Measurements from ENCODE around the gene PATJ. TPM values are rescaled to one million over a fixed set of nuclear protein-coding genes. Genes with fewer than 3 reads are reported as not detected.

The PATJ gene
- polyA plus RNA-seq, 1 donor from 2014 or later, result 7.8 TPM

DNA sequence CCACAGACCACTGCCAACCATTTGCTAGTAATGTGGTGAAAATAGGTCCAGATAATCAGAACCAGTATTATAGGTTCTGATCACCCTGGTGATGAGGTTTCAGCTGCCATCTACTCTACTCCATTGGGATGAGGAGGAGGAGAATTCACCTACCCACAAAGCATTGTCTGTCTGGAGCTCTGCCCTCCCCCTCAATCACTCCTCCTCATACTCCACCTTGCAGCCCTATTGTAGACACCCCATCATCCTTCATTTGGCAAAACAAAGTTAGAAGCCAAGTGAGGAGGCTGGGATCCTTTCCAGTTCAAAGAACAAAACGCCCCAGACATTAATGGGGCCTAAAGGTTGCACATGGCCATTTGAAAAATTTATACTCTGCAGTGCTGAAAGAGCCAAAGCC, 295.0 kb downstream of the PATJ start:
- Histone ChIP-seq H3K9ac (ENCODE audit: low read length) (no peak overlapping the region), H3K27ac (ENCODE audit: low read length) (no peak overlapping the region), H3K27me3 (ENCODE audit: insufficient read depth, low read depth, low read length) (no peaks in the 10 kb centered on the region), H2AFZ (ENCODE audit: low read depth, low read length) (no peak overlapping the region), H3K36me3 (ENCODE audit: insufficient read depth, low read length) (no peaks in the 10 kb centered on the region), H3K9me2 (ENCODE audit: insufficient read depth, low read length) (no peaks in the 10 kb centered on the region), H3K79me2 (replicated peaks; ENCODE audit: insufficient read depth, low read length) (no peaks in the 10 kb centered on the region), H3K4me3 (ENCODE audit: low read length) (no peak overlapping the region), H3F3A (ENCODE audit: insufficient read depth, low read length, poor library complexity, severe bottlenecking) (no peaks in the 10 kb centered on the region), H3K4me2 (ENCODE audit: low read length) (no peak overlapping the region), H3K9me3 (ENCODE audit: low read length) (no peaks in the 10 kb centered on the region), H4K20me1 (ENCODE audit: insufficient read depth) (no peaks in the 10 kb centered on the region)
- TF ChIP-seq, protein P1, sequence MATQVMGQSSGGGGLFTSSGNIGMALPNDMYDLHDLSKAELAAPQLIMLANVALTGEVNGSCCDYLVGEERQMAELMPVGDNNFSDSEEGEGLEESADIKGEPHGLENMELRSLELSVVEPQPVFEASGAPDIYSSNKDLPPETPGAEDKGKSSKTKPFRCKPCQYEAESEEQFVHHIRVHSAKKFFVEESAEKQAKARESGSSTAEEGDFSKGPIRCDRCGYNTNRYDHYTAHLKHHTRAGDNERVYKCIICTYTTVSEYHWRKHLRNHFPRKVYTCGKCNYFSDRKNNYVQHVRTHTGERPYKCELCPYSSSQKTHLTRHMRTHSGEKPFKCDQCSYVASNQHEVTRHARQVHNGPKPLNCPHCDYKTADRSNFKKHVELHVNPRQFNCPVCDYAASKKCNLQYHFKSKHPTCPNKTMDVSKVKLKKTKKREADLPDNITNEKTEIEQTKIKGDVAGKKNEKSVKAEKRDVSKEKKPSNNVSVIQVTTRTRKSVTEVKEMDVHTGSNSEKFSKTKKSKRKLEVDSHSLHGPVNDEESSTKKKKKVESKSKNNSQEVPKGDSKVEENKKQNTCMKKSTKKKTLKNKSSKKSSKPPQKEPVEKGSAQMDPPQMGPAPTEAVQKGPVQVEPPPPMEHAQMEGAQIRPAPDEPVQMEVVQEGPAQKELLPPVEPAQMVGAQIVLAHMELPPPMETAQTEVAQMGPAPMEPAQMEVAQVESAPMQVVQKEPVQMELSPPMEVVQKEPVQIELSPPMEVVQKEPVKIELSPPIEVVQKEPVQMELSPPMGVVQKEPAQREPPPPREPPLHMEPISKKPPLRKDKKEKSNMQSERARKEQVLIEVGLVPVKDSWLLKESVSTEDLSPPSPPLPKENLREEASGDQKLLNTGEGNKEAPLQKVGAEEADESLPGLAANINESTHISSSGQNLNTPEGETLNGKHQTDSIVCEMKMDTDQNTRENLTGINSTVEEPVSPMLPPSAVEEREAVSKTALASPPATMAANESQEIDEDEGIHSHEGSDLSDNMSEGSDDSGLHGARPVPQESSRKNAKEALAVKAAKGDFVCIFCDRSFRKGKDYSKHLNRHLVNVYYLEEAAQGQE (IDR thresholded peaks at IDR 0.05; ENCODE audit: borderline replicate concordance), result no peak
- TF ChIP-seq EP300 (conservative IDR thresholded peaks at IDR 0.05; ENCODE audit: poor library complexity, severe bottlenecking), result no peak
- no peak for TF ChIP-seq MXI1 (conservative IDR thresholded peaks at IDR 0.05; ENCODE audit: poor library complexity, severe bottlenecking)
- no peak for TF ChIP-seq RAD21 (conservative IDR thresholded peaks at IDR 0.05)
- TF ChIP-seq, protein P2, sequence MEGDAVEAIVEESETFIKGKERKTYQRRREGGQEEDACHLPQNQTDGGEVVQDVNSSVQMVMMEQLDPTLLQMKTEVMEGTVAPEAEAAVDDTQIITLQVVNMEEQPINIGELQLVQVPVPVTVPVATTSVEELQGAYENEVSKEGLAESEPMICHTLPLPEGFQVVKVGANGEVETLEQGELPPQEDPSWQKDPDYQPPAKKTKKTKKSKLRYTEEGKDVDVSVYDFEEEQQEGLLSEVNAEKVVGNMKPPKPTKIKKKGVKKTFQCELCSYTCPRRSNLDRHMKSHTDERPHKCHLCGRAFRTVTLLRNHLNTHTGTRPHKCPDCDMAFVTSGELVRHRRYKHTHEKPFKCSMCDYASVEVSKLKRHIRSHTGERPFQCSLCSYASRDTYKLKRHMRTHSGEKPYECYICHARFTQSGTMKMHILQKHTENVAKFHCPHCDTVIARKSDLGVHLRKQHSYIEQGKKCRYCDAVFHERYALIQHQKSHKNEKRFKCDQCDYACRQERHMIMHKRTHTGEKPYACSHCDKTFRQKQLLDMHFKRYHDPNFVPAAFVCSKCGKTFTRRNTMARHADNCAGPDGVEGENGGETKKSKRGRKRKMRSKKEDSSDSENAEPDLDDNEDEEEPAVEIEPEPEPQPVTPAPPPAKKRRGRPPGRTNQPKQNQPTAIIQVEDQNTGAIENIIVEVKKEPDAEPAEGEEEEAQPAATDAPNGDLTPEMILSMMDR (IDR thresholded peaks at IDR 0.05; ENCODE audit: poor library complexity, severe bottlenecking), result no peak
- TF ChIP-seq TAF1 (IDR thresholded peaks at IDR 0.05; ENCODE audit: low read depth), result no peak
- TF ChIP-seq EZH2 (IDR thresholded peaks at IDR 0.05; ENCODE audit: borderline replicate concordance, insufficient read depth, low read length, poor library complexity, severe bottlenecking), result no peak
- no peak for TF ChIP-seq POLR2AphosphoS5 (IDR thresholded peaks at IDR 0.05)

DNA sequence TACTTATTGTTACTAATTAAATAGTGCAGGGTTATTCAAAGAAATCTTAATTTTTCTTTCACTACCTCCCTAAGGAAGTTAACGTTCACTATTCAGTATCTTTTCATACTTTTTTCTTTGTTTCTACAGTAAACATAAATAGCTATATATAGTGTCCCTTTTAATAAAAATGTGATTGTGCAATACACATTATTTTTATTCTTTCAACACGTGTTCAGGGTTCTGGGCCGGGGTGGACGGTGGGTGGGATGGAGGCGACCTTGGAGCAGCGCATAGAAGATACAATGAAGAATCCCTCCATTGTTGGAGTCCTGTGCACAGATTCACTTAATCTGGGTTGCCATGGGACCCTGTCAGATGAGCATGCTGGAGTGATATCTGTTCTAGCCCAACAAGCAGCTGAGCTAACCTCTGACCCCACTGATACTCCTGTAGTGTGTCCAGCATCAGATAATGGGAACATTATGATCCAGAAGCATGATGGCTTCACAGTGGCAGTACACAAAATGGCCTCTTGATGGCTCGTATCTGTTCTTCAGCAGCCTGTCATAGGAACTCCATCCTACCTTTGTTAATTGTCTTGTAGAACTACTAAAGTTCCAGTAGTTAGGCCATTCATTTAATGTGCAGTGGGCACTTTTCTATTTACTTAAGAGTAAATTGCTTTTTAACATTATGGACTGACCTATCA, 296.5 kb downstream of the PATJ start:
- Histone ChIP-seq H3K9ac (ENCODE audit: low read length) (no peak overlapping the region), H3K9me3 (ENCODE audit: low read length) (no peaks in the 10 kb centered on the region), H3K9me2 (ENCODE audit: insufficient read depth, low read length) (no peaks in the 10 kb centered on the region), H3K36me3 (ENCODE audit: insufficient read depth, low read length) (no peaks in the 10 kb centered on the region), H3K79me2 (replicated peaks; ENCODE audit: insufficient read depth, low read length) (no peaks in the 10 kb centered on the region), H3K27me3 (ENCODE audit: insufficient read depth, low read depth, low read length) (no peaks in the 10 kb centered on the region), H3F3A (ENCODE audit: insufficient read depth, low read length, poor library complexity, severe bottlenecking) (no peaks in the 10 kb centered on the region), H3K4me2 (ENCODE audit: low read length) (no peak overlapping the region), H4K20me1 (ENCODE audit: insufficient read depth) (no peaks in the 10 kb centered on the region), H3K4me3 (ENCODE audit: low read length) (no peak overlapping the region), H3K27ac (ENCODE audit: low read length) (no peak overlapping the region), H2AFZ (ENCODE audit: low read depth, low read length) (no peak overlapping the region)
- no peak for TF ChIP-seq MXI1 (conservative IDR thresholded peaks at IDR 0.05; ENCODE audit: poor library complexity, severe bottlenecking)
- TF ChIP-seq SMC3 (conservative IDR thresholded peaks at IDR 0.05; ENCODE audit: poor library complexity), result no peak
- no peak for TF ChIP-seq RAD21 (conservative IDR thresholded peaks at IDR 0.05)
- TF ChIP-seq, protein P2 (IDR thresholded peaks at IDR 0.05; ENCODE audit: poor library complexity, severe bottlenecking), result no peak
- TF ChIP-seq, protein P1 (IDR thresholded peaks at IDR 0.05; ENCODE audit: borderline replicate concordance), result no peak
- no peak for TF ChIP-seq EP300 (conservative IDR thresholded peaks at IDR 0.05; ENCODE audit: poor library complexity, severe bottlenecking)
- TF ChIP-seq TAF1 (IDR thresholded peaks at IDR 0.05; ENCODE audit: low read depth), result no peak
- TF ChIP-seq POLR2AphosphoS5 (IDR thresholded peaks at IDR 0.05), result no peak
- no peak for TF ChIP-seq EZH2 (IDR thresholded peaks at IDR 0.05; ENCODE audit: borderline replicate concordance, insufficient read depth, low read length, poor library complexity, severe bottlenecking)

All from neural cell (in vitro differentiated cells).